WERI-Rb-1 (cell line): ENCODE measurements around the gene PATJ.
"Not testable (repeated sequence)": the region's sequence is repeated elsewhere in the genome, so short reads cannot be mapped to it uniquely, and the experiment has no call there.

Experiments used
- DNase-seq: peaks from one replicate; pipeline ENCODE4 v3.0.0-alpha.2; 2020
- H3K27ac ChIP-seq: fragments of 250-450 bp; sonication (Bioruptor Pico); 2 replicates; pipeline ENCODE4 v1.5.1; 2020; ENCODE audit warnings: mild to moderate bottlenecking, moderate library complexity
- H3K27me3 ChIP-seq: fragments of 250-450 bp; sonication (Bioruptor Pico); 2 replicates; pipeline ENCODE4 v1.5.1; 2021; ENCODE audit warnings: mild to moderate bottlenecking, low read depth, moderate library complexity; ENCODE audit not compliant: insufficient read depth, severe bottlenecking
- H3K36me3 ChIP-seq: fragments of 250-450 bp; sonication (Bioruptor Pico); 2 replicates; pipeline ENCODE4 v1.5.1; 2020; ENCODE audit warnings: mild to moderate bottlenecking, moderate library complexity
- H3K4me3 ChIP-seq: 2 replicates; pipeline ENCODE4 v1.5.1; 2011; ENCODE audit warnings: low read depth, mild to moderate bottlenecking, control low read depth, low read length
- H3K9me3 ChIP-seq: fragments of 250-450 bp; sonication (Bioruptor Pico); 2 replicates; pipeline ENCODE4 v1.5.1; 2021; ENCODE audit warnings: mild to moderate bottlenecking, moderate library complexity; ENCODE audit not compliant: severe bottlenecking
- TF ChIP-seq, protein P1 (sequence below): IDR thresholded peaks from 2 replicates; pipeline ENCODE4 v1.5.1; 2011; ENCODE audit warnings: low read depth, mild to moderate bottlenecking, control low read depth, inconsistent platforms, low read length

Gene PATJ

DNA sequence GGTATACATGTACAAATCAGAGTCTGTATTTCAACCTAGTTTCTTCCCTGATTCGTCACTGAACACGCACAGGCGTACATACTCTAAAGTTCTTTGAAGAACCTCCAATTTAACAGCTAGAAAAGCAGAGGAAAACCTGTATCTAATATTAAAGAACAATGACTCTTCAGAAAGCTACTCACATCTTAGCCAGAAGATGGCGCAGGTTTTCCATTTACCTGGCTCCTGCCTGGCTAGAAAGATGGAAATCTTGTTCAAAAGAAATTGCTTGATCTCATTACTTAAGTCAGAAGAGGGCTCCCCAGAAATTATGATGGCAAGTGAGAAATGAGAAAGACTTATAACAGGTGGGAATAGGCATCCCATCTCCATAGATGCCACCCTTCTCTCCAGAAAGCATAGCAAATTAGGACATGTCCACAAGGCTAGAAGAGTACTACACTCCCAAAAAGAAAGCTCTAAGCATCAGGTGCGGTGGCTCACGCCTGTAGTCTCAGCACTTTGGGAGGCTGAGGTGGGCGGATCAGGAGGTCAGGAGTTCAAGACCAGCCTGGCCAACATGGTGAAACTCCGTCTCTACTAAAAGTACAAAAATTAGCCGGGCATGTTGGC, 433.4 kb downstream of the PATJ start:
- DNase-seq = peak; percentile 52
- no peaks in the 10 kb centered on the region for H3K36me3 ChIP-seq
- TF ChIP-seq, protein P1, sequence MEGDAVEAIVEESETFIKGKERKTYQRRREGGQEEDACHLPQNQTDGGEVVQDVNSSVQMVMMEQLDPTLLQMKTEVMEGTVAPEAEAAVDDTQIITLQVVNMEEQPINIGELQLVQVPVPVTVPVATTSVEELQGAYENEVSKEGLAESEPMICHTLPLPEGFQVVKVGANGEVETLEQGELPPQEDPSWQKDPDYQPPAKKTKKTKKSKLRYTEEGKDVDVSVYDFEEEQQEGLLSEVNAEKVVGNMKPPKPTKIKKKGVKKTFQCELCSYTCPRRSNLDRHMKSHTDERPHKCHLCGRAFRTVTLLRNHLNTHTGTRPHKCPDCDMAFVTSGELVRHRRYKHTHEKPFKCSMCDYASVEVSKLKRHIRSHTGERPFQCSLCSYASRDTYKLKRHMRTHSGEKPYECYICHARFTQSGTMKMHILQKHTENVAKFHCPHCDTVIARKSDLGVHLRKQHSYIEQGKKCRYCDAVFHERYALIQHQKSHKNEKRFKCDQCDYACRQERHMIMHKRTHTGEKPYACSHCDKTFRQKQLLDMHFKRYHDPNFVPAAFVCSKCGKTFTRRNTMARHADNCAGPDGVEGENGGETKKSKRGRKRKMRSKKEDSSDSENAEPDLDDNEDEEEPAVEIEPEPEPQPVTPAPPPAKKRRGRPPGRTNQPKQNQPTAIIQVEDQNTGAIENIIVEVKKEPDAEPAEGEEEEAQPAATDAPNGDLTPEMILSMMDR = peak; percentile 63
- H3K4me3 ChIP-seq = no peak overlapping the region
- H3K27ac ChIP-seq = peak overlapping the region; percentile 57
- H3K27me3 ChIP-seq = no peaks in the 10 kb centered on the region
- no peaks in the 10 kb centered on the region for H3K9me3 ChIP-seq

DNA sequence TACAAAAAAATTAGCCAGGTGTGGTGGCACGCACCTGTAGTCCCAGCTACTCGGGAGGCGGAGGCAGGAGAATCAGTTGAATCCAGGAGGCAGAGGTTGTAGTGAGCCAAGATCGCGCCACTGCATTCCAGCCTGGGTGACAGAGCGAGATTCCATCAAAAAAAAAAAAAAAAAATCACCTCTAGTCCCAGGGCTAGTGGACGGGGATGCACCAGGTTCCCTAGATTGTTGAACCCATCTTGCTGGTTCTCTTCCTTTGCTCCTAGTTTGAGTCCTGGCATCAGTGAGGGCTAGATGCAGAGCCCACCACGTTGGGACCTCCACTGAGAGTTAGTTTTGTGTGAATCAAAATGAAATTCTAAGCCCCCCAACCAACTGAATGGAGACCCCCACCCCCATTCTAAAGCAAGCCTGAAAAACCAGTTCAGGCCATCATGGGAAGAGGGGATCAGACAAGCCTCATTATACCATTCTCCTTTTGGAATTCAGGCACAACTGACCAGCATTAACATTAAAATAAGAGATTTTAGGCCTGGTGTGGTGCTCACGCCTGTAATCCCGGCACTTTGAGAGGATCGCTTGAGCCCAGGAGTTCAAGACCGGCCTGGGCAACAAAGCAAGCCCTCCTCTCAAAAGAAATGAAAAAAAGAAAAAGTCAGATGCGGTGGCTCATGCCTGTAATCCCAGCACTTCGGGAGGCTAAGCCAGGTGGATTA, 434.5 kb downstream of the PATJ start:
- H3K27ac ChIP-seq = peak overlapping the region; percentile 65
- no peaks in the 10 kb centered on the region for H3K9me3 ChIP-seq
- DNase-seq = peak; percentile 55
- TF ChIP-seq, protein P1 = no peak
- no peaks in the 10 kb centered on the region for H3K27me3 ChIP-seq
- no peaks in the 10 kb centered on the region for H3K36me3 ChIP-seq
- H3K4me3 ChIP-seq = no peak overlapping the region

DNA sequence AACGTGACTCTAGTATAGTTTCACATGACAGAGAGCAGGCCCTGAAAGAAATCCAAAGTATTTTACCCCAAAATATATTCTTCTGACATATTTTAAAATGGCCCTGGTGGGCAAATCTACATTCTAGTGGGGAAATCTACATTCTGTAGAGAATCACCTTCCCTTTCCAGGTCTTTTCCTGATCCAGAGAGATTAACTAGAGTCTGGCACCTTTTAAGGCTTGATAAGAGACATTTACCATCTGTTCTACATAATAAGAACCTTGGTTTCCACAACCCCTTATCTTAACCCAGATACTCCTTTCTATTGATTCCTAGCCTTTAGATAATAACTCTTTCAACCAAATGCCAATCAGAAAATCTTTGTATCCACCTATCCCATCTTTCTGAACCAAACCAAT, 435.3 kb downstream of the PATJ start:
- TF ChIP-seq, protein P1 = no peak
- Histone ChIP-seq H3K4me3 (no peak overlapping the region), H3K36me3 (no peaks in the 10 kb centered on the region), H3K27ac (peak overlapping the region; percentile 65), H3K9me3 (no peaks in the 10 kb centered on the region), H3K27me3 (no peaks in the 10 kb centered on the region)
- no peak for DNase-seq

DNA sequence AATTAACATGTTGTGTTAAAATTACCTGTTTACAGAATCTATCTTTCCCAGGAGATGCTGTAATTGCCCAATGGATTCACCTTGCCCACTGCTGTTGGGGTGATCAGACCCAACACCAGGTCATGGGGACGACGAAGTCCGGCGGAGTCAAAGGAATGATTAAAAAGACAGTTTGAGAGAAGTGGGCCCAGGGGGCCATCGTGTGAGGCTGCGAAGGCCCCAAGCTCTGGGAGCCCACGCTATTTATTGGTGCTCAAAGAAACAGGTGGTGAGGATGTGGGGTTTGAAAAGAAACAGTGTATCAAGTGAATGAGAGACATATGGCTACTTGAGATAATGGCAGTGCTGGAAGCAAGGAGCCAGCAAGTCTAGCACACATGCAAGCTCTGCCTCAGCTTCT, 436.1 kb downstream of the PATJ start:
- no peaks in the 10 kb centered on the region for H3K9me3 ChIP-seq
- H3K4me3 ChIP-seq = no peak overlapping the region
- no peaks in the 10 kb centered on the region for H3K27me3 ChIP-seq
- H3K27ac ChIP-seq = peak overlapping the region; percentile 65
- no peaks in the 10 kb centered on the region for H3K36me3 ChIP-seq
- TF ChIP-seq, protein P1 = no peak
- DNase-seq = peak; percentile 25

DNA sequence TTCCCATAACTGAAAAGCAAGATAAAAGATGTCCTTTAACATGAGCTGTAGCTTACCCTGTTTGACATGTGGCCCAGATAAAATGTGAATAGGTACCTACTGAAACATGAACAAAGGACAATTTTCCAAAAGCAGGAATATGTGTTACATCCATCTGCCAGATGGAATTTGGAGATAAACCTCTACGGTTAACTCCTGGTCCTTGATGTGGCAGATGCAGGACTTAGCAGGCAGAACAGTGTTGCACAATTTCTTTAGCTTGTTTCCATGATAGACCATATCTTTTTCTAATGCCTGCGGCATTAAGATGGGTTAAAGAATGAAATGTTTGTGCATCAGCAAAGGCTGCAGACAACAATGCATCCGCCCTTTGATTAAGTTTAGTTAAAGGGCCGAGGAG, 437.8 kb downstream of the PATJ start:
- H3K27me3 ChIP-seq, H3K4me3 ChIP-seq, H3K9me3 ChIP-seq, DNase-seq, H3K36me3 ChIP-seq: not testable (repeated sequence)
- H3K27ac ChIP-seq = peak overlapping the region; percentile 48

DNA sequence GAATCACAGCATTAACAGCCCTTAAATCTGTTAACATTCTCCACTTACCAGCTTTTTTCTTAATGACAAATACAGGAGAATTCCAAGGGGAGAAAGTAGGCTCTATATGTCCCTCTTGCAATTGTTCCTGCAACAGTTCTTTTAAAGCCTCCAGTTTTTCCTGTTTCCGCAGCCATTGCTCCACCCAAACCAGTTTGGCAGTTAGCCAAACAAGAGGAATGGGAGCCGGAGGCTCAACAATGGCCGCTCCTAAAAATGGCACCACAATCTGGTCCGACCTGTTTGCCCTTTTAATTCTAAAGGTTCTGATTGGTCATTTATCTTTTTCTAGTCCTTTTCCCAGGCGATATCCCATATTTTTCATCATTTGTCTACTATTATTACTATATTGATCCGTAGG, 438.4 kb downstream of the PATJ start:
- Histone ChIP-seq H3K9me3 (no peaks in the 10 kb centered on the region), H3K27me3 (no peaks in the 10 kb centered on the region), H3K36me3 (no peaks in the 10 kb centered on the region), H3K4me3 (no peak overlapping the region), H3K27ac (peak overlapping the region; percentile 35; the same call in 1 of the 2 replicates)
- DNase-seq = no peak
- TF ChIP-seq, protein P1 = no peak
